GM10266 (cell line): Measurements from ENCODE around the gene AIRE.

ENCODE experiments used
- DNase-seq: peaks from one replicate; pipeline ENCODE4 v3.0.0; 2012; ENCODE audit errors: extremely low spot score
- CTCF ChIP-seq: IDR thresholded peaks from 2 replicates; pipeline ENCODE4 v1.5.1; 2012; ENCODE audit warnings: mild to moderate bottlenecking, low read depth; ENCODE audit not compliant: control insufficient read depth, insufficient read depth; ENCODE audit errors: missing control alignments

AIRE gene

GRCh38 chr21:44292812-44293195 is 7.1 kb downstream of the AIRE start:
- DNase-seq = no peak
- no peak for TF ChIP-seq CTCF

- no peak for TF ChIP-seq CTCF
Observed at GRCh38 chr21:44293551-44294231, 8.0 kb downstream of the AIRE start.

GRCh38 chr21:44294391-44295162 is 8.9 kb downstream of the AIRE start:
- no peak for DNase-seq
- TF ChIP-seq CTCF = no peak

More at GRCh38 chr21:44293551-44294231, 8.0 kb downstream of the AIRE start:
- DNase-seq = no peak

GRCh38 chr21:44295163-44295573 is 9.5 kb downstream of the AIRE start:
- DNase-seq = no peak
- no peak for TF ChIP-seq CTCF

GRCh38 chr21:44295646-44296045 is 10.0 kb downstream of the AIRE start:
- TF ChIP-seq CTCF = no peak
- DNase-seq = peak; percentile 74

GRCh38 chr21:44296103-44296519 is 10.4 kb downstream of the AIRE start:
- no peak for DNase-seq
- TF ChIP-seq CTCF = no peak

- no peak for TF ChIP-seq CTCF
- no peak for DNase-seq
Observed at GRCh38 chr21:44296916-44297315, 11.2 kb downstream of the AIRE start.
